Measurements from ENCODE around the gene XRCC6.
"Not testable (repeated sequence)": the region's sequence is repeated elsewhere in the genome, so short reads cannot be mapped to it uniquely, and the experiment has no call there.

The XRCC6 gene

GRCh38 chr22:41621099-41621910 lies at the start of gene XRCC6:
XRCC6 (plus strand) TSS chr22:41621295; CDS start chr22:41622005, 710 bp downstream.
- peaks cover 23% of the 10 kb centered on the region for H3K36me3 ChIP-seq
- TF ChIP-seq CTCF (IDR thresholded peaks at IDR 0.05), result peak; percentile 27
- peak within 1 kb of the TSS; percentile 89 for H3K27ac ChIP-seq
- peak within 1 kb of the TSS; percentile 82 to 91 for H3K4me3 ChIP-seq (ENCODE audit: low read depth in 1 of 2, low read length in 1 of 2)
- H3K27me3 ChIP-seq, result no peaks in the 10 kb centered on the region
- H3K4me1 ChIP-seq (ENCODE audit: control insufficient read depth in 1 of 2, insufficient read depth in 1 of 2, low read depth in 1 of 2, low read length in 1 of 2), result peaks cover 33 to 36% of the 10 kb centered on the region in 2 experiments
- H3K9me3 ChIP-seq, result no peaks in the 10 kb centered on the region

- Histone ChIP-seq H3K27ac (no peak overlapping the region), H3K36me3 (peaks cover 27% of the 10 kb centered on the region), H3K4me3 (ENCODE audit: low read depth in 1 of 2, low read length in 1 of 2) (no peak overlapping the region), H3K4me1 (ENCODE audit: control insufficient read depth in 1 of 2, insufficient read depth in 1 of 2, low read depth in 1 of 2, low read length in 1 of 2) (no peaks in the 10 kb centered on the region), H3K9me3 (no peaks in the 10 kb centered on the region), H3K27me3 (no peaks in the 10 kb centered on the region)
- TF ChIP-seq CTCF (IDR thresholded peaks at IDR 0.05), result no peak
Observed at GRCh38 chr22:41571786-41572185, 49.3 kb upstream of the XRCC6 start.

GRCh38 chr22:41572305-41572704 lies 48.8 kb upstream of the XRCC6 start:
- H3K27ac ChIP-seq; H3K4me1 ChIP-seq (ENCODE audit: control insufficient read depth in 1 of 2, insufficient read depth in 1 of 2, low read depth in 1 of 2, low read length in 1 of 2); H3K4me3 ChIP-seq (ENCODE audit: low read depth in 1 of 2, low read length in 1 of 2); H3K27me3 ChIP-seq; H3K9me3 ChIP-seq: not testable (repeated sequence)
- peaks cover 32% of the 10 kb centered on the region for H3K36me3 ChIP-seq

GRCh38 chr22:41573677-41574076 lies 47.4 kb upstream of the XRCC6 start:
- Histone ChIP-seq H3K9me3 (no peaks in the 10 kb centered on the region), H3K27me3 (no peaks in the 10 kb centered on the region), H3K4me1 (ENCODE audit: control insufficient read depth in 1 of 2, insufficient read depth in 1 of 2, low read depth in 1 of 2, low read length in 1 of 2) (no peaks in the 10 kb centered on the region), H3K36me3 (peaks cover 46% of the 10 kb centered on the region), H3K4me3 (ENCODE audit: low read depth in 1 of 2, low read length in 1 of 2) (no peak overlapping the region), H3K27ac (no peak overlapping the region)
- no peak for TF ChIP-seq CTCF (IDR thresholded peaks at IDR 0.05)

- no peak overlapping the region for H3K27ac ChIP-seq
- no peaks in the 10 kb centered on the region for H3K4me1 ChIP-seq (ENCODE audit: control insufficient read depth in 1 of 2, insufficient read depth in 1 of 2, low read depth in 1 of 2, low read length in 1 of 2)
- peaks cover 58% of the 10 kb centered on the region for H3K36me3 ChIP-seq
- no peaks in the 10 kb centered on the region for H3K27me3 ChIP-seq
- H3K9me3 ChIP-seq, result no peaks in the 10 kb centered on the region
- no peak for TF ChIP-seq CTCF (IDR thresholded peaks at IDR 0.05)
- no peak overlapping the region for H3K4me3 ChIP-seq (ENCODE audit: low read depth in 1 of 2, low read length in 1 of 2)
Observed at GRCh38 chr22:41574847-41575381, 46.2 kb upstream of the XRCC6 start.

GRCh38 chr22:41575533-41575932 lies 45.6 kb upstream of the XRCC6 start:
- Histone ChIP-seq H3K27ac (no peak overlapping the region), H3K27me3 (no peaks in the 10 kb centered on the region), H3K4me1 (ENCODE audit: control insufficient read depth in 1 of 2, insufficient read depth in 1 of 2, low read depth in 1 of 2, low read length in 1 of 2) (no peaks in the 10 kb centered on the region), H3K4me3 (ENCODE audit: low read depth in 1 of 2, low read length in 1 of 2) (no peak overlapping the region), H3K9me3 (no peaks in the 10 kb centered on the region), H3K36me3 (peaks cover 64% of the 10 kb centered on the region)
- TF ChIP-seq CTCF (IDR thresholded peaks at IDR 0.05), result no peak
